GM23338 (cell line): ENCODE results near the gene GRIN2A. TPM values are rescaled to one million over a fixed set of nuclear protein-coding genes. Genes with fewer than 3 reads are reported as not detected.

Source experiments
- ATAC-seq: fragments of 200-7000 bp; cut with Tn5 transposase; 3 replicates; pipeline ENCODE4 v1.9.1; 2020
- DNase-seq: peaks from one replicate; pipeline ENCODE4 v3.0.0-alpha.2; 2015; ENCODE audit warnings: low spot score
- H2AFZ ChIP-seq: fragments of 200-600 bp; sonication (generic); 2 replicates; pipeline ENCODE4 v1.8.0; 2016; ENCODE audit warnings: antibody characterized with exemption, mild to moderate bottlenecking, moderate library complexity
- H3F3A ChIP-seq: fragments of 200-600 bp; sonication (generic); replicated peaks from 2 replicates; pipeline ENCODE4 v1.8.0; 2017; ENCODE audit warnings: antibody characterized with exemption, mixed run types, low read depth
- H3K27ac ChIP-seq: fragments of 200-600 bp; sonication (generic); 2 replicates; pipeline ENCODE4 v1.6.1; 2016; ENCODE audit warnings: low read depth
- H3K27me3 ChIP-seq: fragments of 200-600 bp; sonication (generic); 2 replicates; pipeline ENCODE4 v1.8.0; 2016; ENCODE audit warnings: mild to moderate bottlenecking, mixed run types, moderate library complexity; ENCODE audit not compliant: insufficient read depth
- H3K36me3 ChIP-seq: fragments of 200-600 bp; sonication (generic); 2 replicates; pipeline ENCODE4 v1.8.0; 2016; ENCODE audit warnings: mild to moderate bottlenecking; ENCODE audit not compliant: insufficient read depth
- H3K4me1 ChIP-seq: fragments of 200-600 bp; sonication (generic); 2 replicates; pipeline ENCODE4 v1.8.0; 2016; ENCODE audit warnings: mild to moderate bottlenecking, moderate library complexity; ENCODE audit not compliant: insufficient read depth
- H3K4me2 ChIP-seq: fragments of 200-600 bp; sonication (generic); 2 replicates; pipeline ENCODE4 v1.7.1; 2017; ENCODE audit warnings: mixed run types
- H3K4me3 ChIP-seq: fragments of 200-600 bp; sonication (generic); 2 replicates; pipeline ENCODE4 v1.6.1; 2016; ENCODE audit warnings: mixed run types
- H3K79me2 ChIP-seq: fragments of 200-600 bp; sonication (generic); replicated peaks from 2 replicates; pipeline ENCODE4 v1.8.0; 2017; ENCODE audit warnings: mild to moderate bottlenecking; ENCODE audit not compliant: insufficient read depth
- H3K9me2 ChIP-seq: fragments of 200-600 bp; sonication (generic); 2 replicates; pipeline ENCODE4 v1.8.0; 2017; ENCODE audit not compliant: insufficient read depth
- H4K20me1 ChIP-seq: fragments of 200-600 bp; sonication (generic); replicated peaks from 2 replicates; pipeline ENCODE4 v1.8.0; 2017; ENCODE audit warnings: mild to moderate bottlenecking; ENCODE audit not compliant: insufficient read depth
- H3K27ac Mint-ChIP-seq: 2 replicates; pipeline ENCODE4 v1.8.0; 2020; ENCODE audit warnings: inconsistent platforms, mild to moderate bottlenecking, moderate library complexity, mixed read lengths
- H3K27me3 Mint-ChIP-seq: 3 replicates; pipeline ENCODE4 v1.8.0; 2022; ENCODE audit warnings: low read depth, mild to moderate bottlenecking, moderate library complexity, mixed read lengths, inconsistent platforms; ENCODE audit not compliant: insufficient read depth, poor library complexity
- H3K36me3 Mint-ChIP-seq: 3 replicates; pipeline ENCODE4 v1.8.0; 2021; ENCODE audit warnings: low read depth, mild to moderate bottlenecking, inconsistent platforms, moderate library complexity, mixed read lengths
- H3K4me1 Mint-ChIP-seq: 3 replicates; pipeline ENCODE4 v1.8.0; 2020; ENCODE audit warnings: mild to moderate bottlenecking, inconsistent platforms, mixed read lengths
- H3K4me3 Mint-ChIP-seq: 3 replicates; pipeline ENCODE4 v1.8.0; 2021; ENCODE audit warnings: moderate library complexity, mild to moderate bottlenecking, inconsistent platforms, mixed read lengths
- H3K9me3 Mint-ChIP-seq: 3 replicates; pipeline ENCODE4 v1.8.0; 2020; ENCODE audit warnings: moderate library complexity, mild to moderate bottlenecking, inconsistent platforms, mixed read lengths
- CREB1 ChIP-seq: fragments of 250-450 bp; sonication (Bioruptor Pico); IDR thresholded peaks from 2 replicates; pipeline ENCODE4 v1.5.0; 2020; ENCODE audit warnings: low read depth, mild to moderate bottlenecking, moderate library complexity
- EZH2phosphoT487 ChIP-seq: fragments of 200-600 bp; sonication (generic); IDR thresholded peaks from one replicate; pipeline ENCODE4 v1.8.1; 2018; ENCODE audit warnings: antibody characterized with exemption; ENCODE audit not compliant: unreplicated experiment
- JUNB ChIP-seq: IDR thresholded peaks from one replicate; pipeline ENCODE4 v1.6.1; 2016; ENCODE audit warnings: antibody characterized with exemption; ENCODE audit not compliant: unreplicated experiment
- ZNF114 ChIP-seq: fragments of 250-450 bp; sonication (Bioruptor Pico); IDR thresholded peaks from 2 replicates; pipeline ENCODE4 v1.5.0; 2020; ENCODE audit warnings: mild to moderate bottlenecking, moderate library complexity
- ZNF331 ChIP-seq: fragments of 250-450 bp; sonication (Bioruptor Pico); IDR thresholded peaks from 2 replicates; pipeline ENCODE4 v1.5.0; 2020; ENCODE audit warnings: low read depth, mild to moderate bottlenecking, moderate library complexity
- polyA plus RNA-seq: library from polyadenylated mRNA; unstranded; fragments of >200 nt; fragmentation: Nextera tagmentation; extraction: Ambion mirVana; gene quantifications from 2 replicates; pipeline ENCODE4 v1.2.1, GENCODE V29; 2016
- total RNA-seq: library from RNA; depleted of rRNA; stranded (reverse); fragments of >200 nt; shearing (Covaris generic); gene quantifications from 2 replicates; pipeline ENCODE4 v1.2.3, GENCODE V29; 2014
- TF ChIP-seq, protein P1 (sequence below): IDR thresholded peaks from one replicate; pipeline ENCODE4 v1.6.1; 2018; ENCODE audit warnings: antibody characterized with exemption; ENCODE audit not compliant: unreplicated experiment
- TF ChIP-seq, protein P2 (sequence below): IDR thresholded peaks from 2 replicates; pipeline ENCODE4 v1.6.1; 2016; ENCODE audit warnings: antibody characterized with exemption
- TF ChIP-seq, protein P3 (sequence below), 2 experiments: fragments of 200-600 bp in 1 of 2; sonication (generic) in 1 of 2; conservative IDR thresholded peaks; 2 replicates each; pipeline versions ENCODE4 v1.5.1 to v1.6.1; 2016 to 2017; ENCODE audit warnings: antibody characterized with exemption in 2 of 2, low read depth in 2 of 2, mild to moderate bottlenecking in 2 of 2, moderate library complexity in 1 of 2

The GRIN2A gene
- total and polyA plus RNA-seq, 2 experiments from 2014 or later = 0.89 to 5.1 TPM

DNA sequence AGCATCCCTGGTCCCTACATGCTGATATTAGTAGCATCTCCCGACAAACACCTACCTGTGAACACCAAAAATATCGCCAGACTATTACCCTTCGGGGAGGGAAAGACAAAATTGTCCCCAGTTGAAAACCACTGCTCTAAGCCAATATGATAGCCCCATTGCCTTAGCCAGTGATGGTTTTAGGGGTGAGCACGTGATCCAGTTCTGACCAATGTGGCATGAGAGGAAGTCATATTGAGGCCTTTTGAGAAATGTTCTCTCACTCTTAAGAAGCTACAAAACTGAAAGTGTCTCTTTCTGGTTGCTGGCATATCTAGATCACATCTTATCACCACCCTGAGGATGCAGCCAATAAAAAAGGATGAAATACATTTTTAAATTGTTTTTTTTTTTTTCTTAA lies 136.3 kb downstream of the GRIN2A start (continued):
- TF ChIP-seq, protein P1, sequence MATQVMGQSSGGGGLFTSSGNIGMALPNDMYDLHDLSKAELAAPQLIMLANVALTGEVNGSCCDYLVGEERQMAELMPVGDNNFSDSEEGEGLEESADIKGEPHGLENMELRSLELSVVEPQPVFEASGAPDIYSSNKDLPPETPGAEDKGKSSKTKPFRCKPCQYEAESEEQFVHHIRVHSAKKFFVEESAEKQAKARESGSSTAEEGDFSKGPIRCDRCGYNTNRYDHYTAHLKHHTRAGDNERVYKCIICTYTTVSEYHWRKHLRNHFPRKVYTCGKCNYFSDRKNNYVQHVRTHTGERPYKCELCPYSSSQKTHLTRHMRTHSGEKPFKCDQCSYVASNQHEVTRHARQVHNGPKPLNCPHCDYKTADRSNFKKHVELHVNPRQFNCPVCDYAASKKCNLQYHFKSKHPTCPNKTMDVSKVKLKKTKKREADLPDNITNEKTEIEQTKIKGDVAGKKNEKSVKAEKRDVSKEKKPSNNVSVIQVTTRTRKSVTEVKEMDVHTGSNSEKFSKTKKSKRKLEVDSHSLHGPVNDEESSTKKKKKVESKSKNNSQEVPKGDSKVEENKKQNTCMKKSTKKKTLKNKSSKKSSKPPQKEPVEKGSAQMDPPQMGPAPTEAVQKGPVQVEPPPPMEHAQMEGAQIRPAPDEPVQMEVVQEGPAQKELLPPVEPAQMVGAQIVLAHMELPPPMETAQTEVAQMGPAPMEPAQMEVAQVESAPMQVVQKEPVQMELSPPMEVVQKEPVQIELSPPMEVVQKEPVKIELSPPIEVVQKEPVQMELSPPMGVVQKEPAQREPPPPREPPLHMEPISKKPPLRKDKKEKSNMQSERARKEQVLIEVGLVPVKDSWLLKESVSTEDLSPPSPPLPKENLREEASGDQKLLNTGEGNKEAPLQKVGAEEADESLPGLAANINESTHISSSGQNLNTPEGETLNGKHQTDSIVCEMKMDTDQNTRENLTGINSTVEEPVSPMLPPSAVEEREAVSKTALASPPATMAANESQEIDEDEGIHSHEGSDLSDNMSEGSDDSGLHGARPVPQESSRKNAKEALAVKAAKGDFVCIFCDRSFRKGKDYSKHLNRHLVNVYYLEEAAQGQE = no peak
- TF ChIP-seq, protein P2, sequence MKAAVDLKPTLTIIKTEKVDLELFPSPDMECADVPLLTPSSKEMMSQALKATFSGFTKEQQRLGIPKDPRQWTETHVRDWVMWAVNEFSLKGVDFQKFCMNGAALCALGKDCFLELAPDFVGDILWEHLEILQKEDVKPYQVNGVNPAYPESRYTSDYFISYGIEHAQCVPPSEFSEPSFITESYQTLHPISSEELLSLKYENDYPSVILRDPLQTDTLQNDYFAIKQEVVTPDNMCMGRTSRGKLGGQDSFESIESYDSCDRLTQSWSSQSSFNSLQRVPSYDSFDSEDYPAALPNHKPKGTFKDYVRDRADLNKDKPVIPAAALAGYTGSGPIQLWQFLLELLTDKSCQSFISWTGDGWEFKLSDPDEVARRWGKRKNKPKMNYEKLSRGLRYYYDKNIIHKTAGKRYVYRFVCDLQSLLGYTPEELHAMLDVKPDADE = no peak
- TF ChIP-seq, protein P3, sequence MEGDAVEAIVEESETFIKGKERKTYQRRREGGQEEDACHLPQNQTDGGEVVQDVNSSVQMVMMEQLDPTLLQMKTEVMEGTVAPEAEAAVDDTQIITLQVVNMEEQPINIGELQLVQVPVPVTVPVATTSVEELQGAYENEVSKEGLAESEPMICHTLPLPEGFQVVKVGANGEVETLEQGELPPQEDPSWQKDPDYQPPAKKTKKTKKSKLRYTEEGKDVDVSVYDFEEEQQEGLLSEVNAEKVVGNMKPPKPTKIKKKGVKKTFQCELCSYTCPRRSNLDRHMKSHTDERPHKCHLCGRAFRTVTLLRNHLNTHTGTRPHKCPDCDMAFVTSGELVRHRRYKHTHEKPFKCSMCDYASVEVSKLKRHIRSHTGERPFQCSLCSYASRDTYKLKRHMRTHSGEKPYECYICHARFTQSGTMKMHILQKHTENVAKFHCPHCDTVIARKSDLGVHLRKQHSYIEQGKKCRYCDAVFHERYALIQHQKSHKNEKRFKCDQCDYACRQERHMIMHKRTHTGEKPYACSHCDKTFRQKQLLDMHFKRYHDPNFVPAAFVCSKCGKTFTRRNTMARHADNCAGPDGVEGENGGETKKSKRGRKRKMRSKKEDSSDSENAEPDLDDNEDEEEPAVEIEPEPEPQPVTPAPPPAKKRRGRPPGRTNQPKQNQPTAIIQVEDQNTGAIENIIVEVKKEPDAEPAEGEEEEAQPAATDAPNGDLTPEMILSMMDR (conservative IDR thresholded peaks at IDR 0.05; ENCODE audit: low read depth in 2 of 2) = no peak
- TF ChIP-seq EZH2phosphoT487 (no peak), JUNB (no peak)

DNA sequence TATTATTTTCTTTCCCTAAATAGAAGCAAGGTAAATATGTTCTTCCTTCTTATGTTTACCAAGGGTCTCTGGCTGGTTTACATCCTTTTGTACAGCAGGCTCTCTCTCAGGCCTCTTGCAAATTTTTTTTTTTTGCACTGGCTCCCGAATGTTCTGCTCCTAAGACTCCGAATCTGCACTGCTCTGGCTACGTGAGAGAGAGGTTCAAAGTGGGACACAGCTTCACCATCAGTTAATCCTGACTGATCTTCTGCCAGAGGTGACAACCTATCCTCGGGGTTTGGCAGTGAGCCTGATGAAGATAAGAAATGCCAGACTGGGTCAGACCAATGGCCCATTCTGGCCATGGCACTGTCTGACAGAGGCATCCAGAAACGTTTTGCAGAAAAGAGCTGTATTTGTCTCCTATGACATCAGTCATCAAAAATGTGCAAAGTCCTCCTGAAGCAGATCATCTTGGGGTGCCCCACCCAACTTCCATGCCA lies 136.9 kb downstream of the GRIN2A start:
- Mint-ChIP-seq H3K9me3 (peaks cover 5% of the 10 kb centered on the region; the same call in 1 of the 3 replicates), H3K36me3 (no peaks in the 10 kb centered on the region), H3K4me3 (no peak overlapping the region), H3K27me3 (no peaks in the 10 kb centered on the region), H3K27ac (no peak overlapping the region), H3K4me1 (no peaks in the 10 kb centered on the region; the same call in 2 of the 3 replicates)
- Histone ChIP-seq H3K79me2 (no peaks in the 10 kb centered on the region), H3K27me3 (no peaks in the 10 kb centered on the region), H3K4me2 (no peak overlapping the region), H3K36me3 (no peaks in the 10 kb centered on the region), H3K9me2 (0 out of 2 replicates have a peak, but pooled peaks cover 10% of the 10 kb centered on the region), H3K4me1 (no peaks in the 10 kb centered on the region), H3K27ac (no peak overlapping the region), H4K20me1 (no peaks in the 10 kb centered on the region), H3F3A (no peaks in the 10 kb centered on the region), H3K4me3 (no peak overlapping the region), H2AFZ (no peak overlapping the region)
- DNase-seq (no peak), ATAC-seq (no peak)
- no peak for TF ChIP-seq CREB1 (CRISPR knock-in tag)
- no peak for TF ChIP-seq ZNF114 (CRISPR knock-in tag)
- no peak for TF ChIP-seq ZNF331 (CRISPR knock-in tag)
- TF ChIP-seq, protein P3 (conservative IDR thresholded peaks at IDR 0.05; ENCODE audit: low read depth in 2 of 2) = no peak
- no peak for TF ChIP-seq JUNB
